ENCODE data around the gene SALL1. TPM values are rescaled to one million over a fixed set of nuclear protein-coding genes. Genes with fewer than 3 reads are reported as not detected.

SALL1 gene
- total and polyA plus RNA-seq, 7 donors = not detected

DNA sequence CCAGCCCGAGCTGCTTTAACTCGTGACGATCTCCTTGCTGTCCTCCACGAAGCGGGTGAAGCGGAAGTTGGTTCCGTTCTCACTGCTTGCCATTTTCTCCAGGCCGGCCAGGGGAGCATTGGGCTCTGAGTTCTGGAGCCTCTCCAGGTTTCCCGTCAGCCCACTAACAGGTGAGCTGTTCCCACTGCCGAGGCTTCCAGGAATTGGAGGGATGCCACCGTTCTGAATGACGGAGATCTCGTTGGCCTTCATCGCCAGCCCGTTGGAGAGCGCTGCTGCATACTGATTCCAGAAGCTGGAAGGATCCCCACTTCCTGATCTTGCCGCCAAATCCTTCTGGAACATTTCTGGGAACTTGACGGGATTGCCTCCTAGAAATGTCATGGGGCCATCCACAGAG is 14.0 kb downstream of the SALL1 start:
- Histone ChIP-seq H3K4me3 (no peak overlapping the region), H3K9me3 (no peaks in the 10 kb centered on the region), H3K27me3 (ENCODE audit: insufficient read depth in 3 of 3, low read length in 2 of 3) (peaks cover 3 to 35% (median 16%) of the 10 kb centered on the region in 3 donors), H3K4me1 (no peaks in the 10 kb centered on the region), H3K36me3 (ENCODE audit: insufficient read depth in 1 of 2, low read depth in 1 of 2) (no peaks in the 10 kb centered on the region), H3K27ac (no peak overlapping the region)
- intact Hi-C loops (cut with DNase I) = no loop called here
- WGBS, 3 donors = 72 to 74% (median 73%) methylated on average over 18 of the region's 18 CpGs
- TF ChIP-seq, protein P1, sequence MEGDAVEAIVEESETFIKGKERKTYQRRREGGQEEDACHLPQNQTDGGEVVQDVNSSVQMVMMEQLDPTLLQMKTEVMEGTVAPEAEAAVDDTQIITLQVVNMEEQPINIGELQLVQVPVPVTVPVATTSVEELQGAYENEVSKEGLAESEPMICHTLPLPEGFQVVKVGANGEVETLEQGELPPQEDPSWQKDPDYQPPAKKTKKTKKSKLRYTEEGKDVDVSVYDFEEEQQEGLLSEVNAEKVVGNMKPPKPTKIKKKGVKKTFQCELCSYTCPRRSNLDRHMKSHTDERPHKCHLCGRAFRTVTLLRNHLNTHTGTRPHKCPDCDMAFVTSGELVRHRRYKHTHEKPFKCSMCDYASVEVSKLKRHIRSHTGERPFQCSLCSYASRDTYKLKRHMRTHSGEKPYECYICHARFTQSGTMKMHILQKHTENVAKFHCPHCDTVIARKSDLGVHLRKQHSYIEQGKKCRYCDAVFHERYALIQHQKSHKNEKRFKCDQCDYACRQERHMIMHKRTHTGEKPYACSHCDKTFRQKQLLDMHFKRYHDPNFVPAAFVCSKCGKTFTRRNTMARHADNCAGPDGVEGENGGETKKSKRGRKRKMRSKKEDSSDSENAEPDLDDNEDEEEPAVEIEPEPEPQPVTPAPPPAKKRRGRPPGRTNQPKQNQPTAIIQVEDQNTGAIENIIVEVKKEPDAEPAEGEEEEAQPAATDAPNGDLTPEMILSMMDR (IDR thresholded peaks at IDR 0.05) = no peak
- ATAC-seq (no peak), DNase-seq (no peak)

DNA sequence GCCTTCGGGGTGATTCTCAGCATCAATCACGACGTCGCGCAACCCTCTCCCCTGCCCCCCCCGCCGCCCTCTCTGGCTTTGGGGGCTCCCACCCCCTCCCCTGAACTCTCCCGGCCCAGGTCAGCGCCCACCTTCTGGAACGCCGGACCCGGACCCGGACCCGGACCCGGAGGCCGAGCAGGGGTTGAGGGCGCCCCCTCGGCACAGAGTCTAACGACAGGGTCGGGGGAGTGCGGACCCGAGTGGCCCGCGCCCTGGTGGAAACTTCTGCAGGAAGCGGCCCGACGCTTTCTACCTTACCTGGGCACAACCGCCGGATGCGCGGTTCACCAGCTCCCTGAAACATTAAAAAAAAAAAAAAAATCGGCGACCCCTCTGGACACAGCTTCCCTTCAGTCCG is 16.2 kb downstream of the SALL1 start:
- TF ChIP-seq, protein P1 (IDR thresholded peaks at IDR 0.05) = no peak
- WGBS, 3 donors = 19 to 20% (median 19%) methylated on average over 33 to 34 of the region's 34 CpGs
- ATAC-seq = no peak

DNA sequence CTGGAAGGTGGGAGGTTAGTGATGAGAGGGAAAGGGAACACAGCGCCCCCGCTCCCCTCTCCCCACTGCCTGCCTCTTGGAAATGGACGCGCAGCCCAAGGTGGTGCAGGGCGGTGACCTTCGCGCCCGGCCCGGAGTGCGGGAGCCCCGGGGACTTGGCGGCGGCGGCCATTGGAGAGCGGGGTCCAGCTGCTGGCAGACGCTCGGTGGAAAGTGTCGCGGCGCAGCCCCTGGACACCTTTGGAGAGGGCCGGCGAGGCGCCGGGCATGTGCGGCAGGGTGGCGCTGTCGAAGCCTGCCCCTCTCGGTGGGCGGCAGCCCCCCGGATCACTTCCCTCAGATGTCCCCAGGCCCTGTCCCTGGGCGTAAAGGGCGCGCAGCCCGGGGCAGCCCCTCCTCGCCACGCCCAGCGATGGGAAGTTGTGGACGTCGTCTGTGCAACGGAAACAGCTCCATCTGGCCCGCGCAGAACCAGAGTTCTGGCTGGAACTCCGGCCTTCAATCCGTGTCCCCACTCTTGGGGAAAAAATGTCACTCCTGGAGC is 16.7 kb downstream of the SALL1 start:
- TF ChIP-seq, protein P1 (IDR thresholded peaks at IDR 0.05) = no peak
- H3K27me3 ChIP-seq (ENCODE audit: insufficient read depth in 3 of 3, low read length in 2 of 3) = peaks cover 3 to 35% (median 17%) of the 10 kb centered on the region in 3 donors
- no peaks in the 10 kb centered on the region for H3K36me3 ChIP-seq (ENCODE audit: insufficient read depth in 1 of 2, low read depth in 1 of 2)
- no peaks in the 10 kb centered on the region for H3K9me3 ChIP-seq
- no peak overlapping the region for H3K4me3 ChIP-seq
- no peak overlapping the region for H3K27ac ChIP-seq
- intact Hi-C loops (cut with DNase I) = no loop called here
- no peak for DNase-seq
- H3K4me1 ChIP-seq = no peaks in the 10 kb centered on the region
- WGBS, 3 donors = 1 to 3% (median 2%) methylated on average over 32 to 44 of the region's 44 CpGs
- no peak for ATAC-seq

More for the DNA sequence above, 16.2 kb downstream of the SALL1 start:
- H3K27me3 ChIP-seq (ENCODE audit: insufficient read depth in 3 of 3, low read length in 2 of 3) = peaks cover 3 to 35% (median 17%) of the 10 kb centered on the region in 3 donors
- H3K4me3 ChIP-seq = no peak overlapping the region
- no peaks in the 10 kb centered on the region for H3K36me3 ChIP-seq (ENCODE audit: insufficient read depth in 1 of 2, low read depth in 1 of 2)
- no peak overlapping the region for H3K27ac ChIP-seq
- H3K4me1 ChIP-seq = no peaks in the 10 kb centered on the region
- intact Hi-C loops (cut with DNase I) = no loop called here
- DNase-seq = no peak
- no peaks in the 10 kb centered on the region for H3K9me3 ChIP-seq

GRCh38 chr16:51133688-51134087 is 17.4 kb downstream of the SALL1 start:
- intact Hi-C loops (cut with DNase I) = no loop called here
- no peak for ATAC-seq
- H3K27ac ChIP-seq = no peak overlapping the region
- H3K9me3 ChIP-seq = no peaks in the 10 kb centered on the region
- 7 to 14% (median 9%) methylated on average over 12 of the region's 12 CpGs for WGBS, 3 donors
- DNase-seq = no peak
- peaks cover 3 to 35% (median 17%) of the 10 kb centered on the region in 3 donors for H3K27me3 ChIP-seq (ENCODE audit: insufficient read depth in 3 of 3, low read length in 2 of 3)
- TF ChIP-seq, protein P1 (IDR thresholded peaks at IDR 0.05) = no peak
- H3K36me3 ChIP-seq (ENCODE audit: insufficient read depth in 1 of 2, low read depth in 1 of 2) = no peaks in the 10 kb centered on the region
- H3K4me1 ChIP-seq = no peaks in the 10 kb centered on the region
- H3K4me3 ChIP-seq = no peak overlapping the region

DNA sequence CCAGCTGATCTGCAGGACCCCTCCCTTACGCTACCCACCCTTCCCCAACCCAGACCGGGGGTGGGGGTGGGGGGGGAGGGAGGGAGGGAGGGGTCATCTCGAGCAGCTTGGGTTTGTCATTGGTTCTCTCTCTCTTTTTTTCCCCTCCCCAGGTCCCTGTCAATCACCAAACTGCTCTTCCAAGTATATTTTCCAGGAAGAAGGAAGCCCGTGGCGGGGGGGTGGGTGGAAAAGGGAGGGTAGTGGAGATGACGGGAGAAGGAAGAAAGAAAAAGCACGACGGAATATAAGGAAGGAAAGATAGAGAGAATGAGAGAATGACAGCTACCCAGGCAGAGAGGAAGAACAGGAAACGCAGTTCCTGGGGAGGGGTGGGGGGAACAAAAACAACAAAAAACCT is 17.9 kb downstream of the SALL1 start:
- no peak overlapping the region for H3K27ac ChIP-seq
- no peaks in the 10 kb centered on the region for H3K36me3 ChIP-seq (ENCODE audit: insufficient read depth in 1 of 2, low read depth in 1 of 2)
- no peaks in the 10 kb centered on the region for H3K9me3 ChIP-seq
- DNase-seq (no peak), ATAC-seq (no peak)
- no peaks in the 10 kb centered on the region for H3K4me1 ChIP-seq
- H3K4me3 ChIP-seq = no peak overlapping the region
- TF ChIP-seq, protein P1 (IDR thresholded peaks at IDR 0.05) = no peak
- WGBS, 3 donors = 8 to 11% (median 9%) methylated on average over 8 to 9 of the region's 9 CpGs
- H3K27me3 ChIP-seq (ENCODE audit: insufficient read depth in 3 of 3, low read length in 2 of 3) = peaks cover 3 to 35% (median 17%) of the 10 kb centered on the region in 3 donors
- intact Hi-C loops (cut with DNase I) = no loop called here
